Natural killer cell (primary cell): Measurements from ENCODE around the gene PPFIA2. TPM values are rescaled to one million over a fixed set of nuclear protein-coding genes. Genes with fewer than 3 reads are reported as not detected.

Source experiments
- ATAC-seq, 3 donors: fragments of 150-1000 bp in 2 of 3; fragments of 200-7000 bp in 1 of 3; cut with Tn5 transposase; 1 replicate in 1 of 3; 2 replicates in 2 of 3; pipeline ENCODE4 v1.10.0; 2021; ENCODE audit warnings: mild to moderate bottlenecking in 2 of 3, moderate library complexity in 2 of 3
- DNase-seq, 2 donors: peaks; one replicate each; pipeline versions ENCODE4 v3.0.0 to v3.0.0-alpha.2; 2013 to 2021; ENCODE audit warnings: mixed read lengths in 1 of 2
- H3K27ac ChIP-seq: one replicate; pipeline ENCODE4 v1.5.1; 2013; ENCODE audit warnings: mild to moderate bottlenecking, low read length
- H3K27me3 ChIP-seq: one replicate; pipeline ENCODE4 v1.6.1; 2013; ENCODE audit warnings: low read length; ENCODE audit not compliant: control insufficient read depth, insufficient read depth
- H3K36me3 ChIP-seq: one replicate; pipeline ENCODE4 v1.6.1; 2013; ENCODE audit warnings: low read length; ENCODE audit not compliant: control insufficient read depth, insufficient read depth
- H3K4me1 ChIP-seq: one replicate; pipeline ENCODE4 v1.6.1; 2013; ENCODE audit warnings: low read length; ENCODE audit not compliant: control insufficient read depth, insufficient read depth
- H3K4me3 ChIP-seq: one replicate; pipeline ENCODE4 v1.5.1; 2013; ENCODE audit warnings: low read length
- H3K9me3 ChIP-seq: one replicate; pipeline ENCODE4 v1.6.1; 2013; ENCODE audit warnings: low read length; ENCODE audit not compliant: control insufficient read depth, insufficient read depth
- H3K27ac Mint-ChIP-seq, 2 donors: one replicate each; pipeline ENCODE4 v1.8.0; 2022; ENCODE audit warnings: mild to moderate bottlenecking in 2 of 2, mixed read lengths in 2 of 2, moderate library complexity in 1 of 2
- H3K27me3 Mint-ChIP-seq, 2 donors: one replicate each; pipeline ENCODE4 v1.8.0; 2022; ENCODE audit warnings: low read depth in 2 of 2, mixed read lengths in 2 of 2
- H3K36me3 Mint-ChIP-seq: one replicate; pipeline ENCODE4 v1.8.0; 2022; ENCODE audit warnings: mixed read lengths
- H3K4me1 Mint-ChIP-seq, 2 donors: one replicate each; pipeline ENCODE4 v1.8.0; 2022; ENCODE audit warnings: mixed read lengths in 2 of 2
- H3K4me3 Mint-ChIP-seq: one replicate; pipeline ENCODE4 v1.8.0; 2022; ENCODE audit warnings: mild to moderate bottlenecking, moderate library complexity, mixed read lengths
- H3K9me3 Mint-ChIP-seq, 2 donors: one replicate each; pipeline ENCODE4 v1.8.0; 2022; ENCODE audit warnings: mixed read lengths in 2 of 2
- CTCF ChIP-seq: fragments of 200-600 bp; IDR thresholded peaks from one replicate; pipeline ENCODE4 v1.8.0; 2022; ENCODE audit warnings: antibody characterized with exemption
- WGBS: methylation state at CpG from one replicate; pipeline ENCODE4 v1.1.7; 2013; ENCODE audit warnings: missing lambda C conversion rate; ENCODE audit not compliant: insufficient coverage; 5-methylcytosine and 5-hydroxymethylcytosine counted together
- intact Hi-C: fragments of 100-400 bp; cut with micrococcal nuclease; formaldehyde crosslinking; loops from one replicate; pipeline ENCODE4 v1.14.2; 2022
- total RNA-seq, 4 donors: library from RNA; stranded (reverse); fragments of 120-200 nt in 1 of 4; gene quantifications; one replicate each; pipeline versions ENCODE4 v1.2.3 to v1.2.4, GENCODE V29; 2013 to 2022

The PPFIA2 gene
- total RNA-seq, 3 donors from 2014 or later (not counting 1 experiment from before 2014, with no cell fraction given) = not detected

GRCh38 chr12:81492131-81492720 lies 266.9 kb downstream of the PPFIA2 start:
- ATAC-seq = no peak

GRCh38 chr12:81472934-81473333 lies 286.2 kb downstream of the PPFIA2 start:
- Mint-ChIP-seq H3K9me3 (peaks cover 2 to 10% of the 10 kb centered on the region in 2 donors), H3K36me3 (no peaks in the 10 kb centered on the region), H3K27me3 (no peaks in the 10 kb centered on the region), H3K4me3 (no peak overlapping the region), H3K4me1 (no peaks in the 10 kb centered on the region), H3K27ac (no peak overlapping the region)
- no peaks in the 10 kb centered on the region for H3K4me1 ChIP-seq
- intact Hi-C loops = no loop called here
- 89% methylated on average over 5 of the region's 5 CpGs for WGBS
- DNase-seq (no peak), ATAC-seq (no peak)
- no peak overlapping the region for H3K27ac ChIP-seq
- no peaks in the 10 kb centered on the region for H3K9me3 ChIP-seq
- H3K27me3 ChIP-seq = no peaks in the 10 kb centered on the region
- H3K36me3 ChIP-seq = no peaks in the 10 kb centered on the region
- no peak overlapping the region for H3K4me3 ChIP-seq
- TF ChIP-seq CTCF = no peak

More at GRCh38 chr12:81492131-81492720, 266.9 kb downstream of the PPFIA2 start:
- Mint-ChIP-seq H3K4me1 (no peaks in the 10 kb centered on the region), H3K9me3 (peaks cover 8 to 12% of the 10 kb centered on the region in 2 donors), H3K36me3 (no peaks in the 10 kb centered on the region), H3K27me3 (no peaks in the 10 kb centered on the region), H3K4me3 (no peak overlapping the region), H3K27ac (no peak overlapping the region)
- no peaks in the 10 kb centered on the region for H3K4me1 ChIP-seq
- no peak for DNase-seq
- H3K9me3 ChIP-seq = no peaks in the 10 kb centered on the region
- no peak overlapping the region for H3K4me3 ChIP-seq
- no peak for TF ChIP-seq CTCF
- no peaks in the 10 kb centered on the region for H3K27me3 ChIP-seq
- H3K27ac ChIP-seq = no peak overlapping the region
- 69% methylated on average over 1 of the region's 2 CpGs for WGBS
- intact Hi-C loops = no loop called here
- H3K36me3 ChIP-seq = no peaks in the 10 kb centered on the region

GRCh38 chr12:81470923-81471322 lies 288.2 kb downstream of the PPFIA2 start:
- H3K4me1 Mint-ChIP-seq = no peaks in the 10 kb centered on the region
- no peak for ATAC-seq
- no peaks in the 10 kb centered on the region for H3K36me3 Mint-ChIP-seq

More at GRCh38 chr12:81470923-81471322, 288.2 kb downstream of the PPFIA2 start:
- H3K27me3 Mint-ChIP-seq = no peaks in the 10 kb centered on the region
- no peak overlapping the region for H3K27ac Mint-ChIP-seq
- no peaks in the 10 kb centered on the region for H3K4me1 ChIP-seq
- no peaks in the 10 kb centered on the region for H3K27me3 ChIP-seq
- H3K4me3 Mint-ChIP-seq = no peak overlapping the region
- peaks cover 2 to 7% of the 10 kb centered on the region in 2 donors for H3K9me3 Mint-ChIP-seq
- intact Hi-C loops = no loop called here
- whole genome bisulfite sequencing = 50% methylated on average over 1 of the region's 1 CpG
- TF ChIP-seq CTCF = no peak
- no peak overlapping the region for H3K27ac ChIP-seq
- H3K36me3 ChIP-seq = no peaks in the 10 kb centered on the region
- no peaks in the 10 kb centered on the region for H3K9me3 ChIP-seq
- H3K4me3 ChIP-seq = no peak overlapping the region
- no peak for DNase-seq
